ENCODE results near the gene PKLR.
A peak's percentile ranks its signal among the peaks of the same experiment; 100 is the strongest.

DNA sequence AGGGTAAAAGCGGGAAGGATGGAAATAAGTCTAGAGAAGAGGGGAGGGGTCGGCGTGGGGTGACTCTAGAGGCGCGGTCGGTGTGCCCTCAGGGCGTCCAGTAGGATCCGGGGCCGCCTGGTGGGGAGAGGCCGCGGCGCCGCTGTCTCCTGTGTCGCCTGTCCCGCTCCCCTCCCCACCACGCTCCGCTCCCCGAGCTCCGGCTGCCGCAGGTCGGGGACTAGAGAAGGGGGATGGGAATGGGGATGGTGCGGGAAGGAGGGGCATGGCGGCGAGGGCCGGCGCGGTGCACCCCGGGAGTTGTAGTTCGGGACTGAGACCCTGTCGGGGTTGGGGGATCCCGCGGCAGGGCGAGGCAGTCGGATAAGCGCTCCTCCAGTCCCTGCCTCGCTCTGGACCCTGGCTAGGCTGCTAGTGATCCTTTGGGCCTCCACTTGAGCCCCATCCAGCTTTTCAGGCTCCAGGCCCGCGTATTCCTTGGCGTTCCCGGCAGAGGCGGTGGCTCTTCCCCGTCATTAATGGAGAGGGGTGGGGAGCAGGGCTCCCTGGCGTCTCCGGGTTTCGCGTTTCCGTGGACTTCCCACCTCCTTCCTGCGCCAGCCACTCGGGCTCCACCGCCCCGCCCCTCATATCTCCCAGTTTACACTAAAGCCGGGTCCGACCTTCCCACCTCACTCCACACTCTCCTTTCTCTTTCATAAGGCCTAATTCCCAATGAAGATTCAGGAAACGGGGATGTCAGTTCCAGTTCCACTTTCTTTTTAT lies 45.8 kb downstream of the PKLR start, which contains the start of gene ENTREP3:
- TF ChIP-seq POLR2A (IDR thresholded peaks at IDR 0.05): peak in 1 of 4 donors; percentile 58
- TF ChIP-seq, protein P1, sequence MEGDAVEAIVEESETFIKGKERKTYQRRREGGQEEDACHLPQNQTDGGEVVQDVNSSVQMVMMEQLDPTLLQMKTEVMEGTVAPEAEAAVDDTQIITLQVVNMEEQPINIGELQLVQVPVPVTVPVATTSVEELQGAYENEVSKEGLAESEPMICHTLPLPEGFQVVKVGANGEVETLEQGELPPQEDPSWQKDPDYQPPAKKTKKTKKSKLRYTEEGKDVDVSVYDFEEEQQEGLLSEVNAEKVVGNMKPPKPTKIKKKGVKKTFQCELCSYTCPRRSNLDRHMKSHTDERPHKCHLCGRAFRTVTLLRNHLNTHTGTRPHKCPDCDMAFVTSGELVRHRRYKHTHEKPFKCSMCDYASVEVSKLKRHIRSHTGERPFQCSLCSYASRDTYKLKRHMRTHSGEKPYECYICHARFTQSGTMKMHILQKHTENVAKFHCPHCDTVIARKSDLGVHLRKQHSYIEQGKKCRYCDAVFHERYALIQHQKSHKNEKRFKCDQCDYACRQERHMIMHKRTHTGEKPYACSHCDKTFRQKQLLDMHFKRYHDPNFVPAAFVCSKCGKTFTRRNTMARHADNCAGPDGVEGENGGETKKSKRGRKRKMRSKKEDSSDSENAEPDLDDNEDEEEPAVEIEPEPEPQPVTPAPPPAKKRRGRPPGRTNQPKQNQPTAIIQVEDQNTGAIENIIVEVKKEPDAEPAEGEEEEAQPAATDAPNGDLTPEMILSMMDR (IDR thresholded peaks at IDR 0.05): no peak

All from esophagus squamous epithelium (tissue), 4 donors.